Neutrophil (primary cell): ENCODE measurements around the gene NAPSA.

Experiments used
- H3K27ac ChIP-seq: fragments of 200-600 bp; sonication (generic); 2 replicates; pipeline ENCODE4 v1.5.1; 2016; ENCODE audit warnings: mild to moderate bottlenecking, moderate library complexity
- H3K27me3 ChIP-seq: fragments of 200-600 bp; sonication (generic); 2 replicates; pipeline ENCODE4 v1.6.0; 2016; ENCODE audit warnings: mild to moderate bottlenecking
- H3K36me3 ChIP-seq: fragments of 200-600 bp; sonication (generic); 2 replicates; pipeline ENCODE4 v1.5.1; 2017
- H3K4me1 ChIP-seq, 2 experiments: fragments of 200-600 bp in 1 of 2; sonication (generic) in 1 of 2; 1 replicate in 1 of 2; 2 replicates in 1 of 2; pipeline versions ENCODE4 v1.5.1 to v1.6.1; 2013 to 2016; ENCODE audit warnings: low read depth in 1 of 2, low read length in 1 of 2, mild to moderate bottlenecking in 1 of 2, moderate library complexity in 1 of 2; ENCODE audit not compliant: control insufficient read depth in 1 of 2, insufficient read depth in 1 of 2
- H3K4me3 ChIP-seq, 2 experiments: fragments of 200-600 bp in 1 of 2; sonication (generic) in 1 of 2; 1 replicate in 1 of 2; 2 replicates in 1 of 2; pipeline ENCODE4 v1.5.1; 2013 to 2016; ENCODE audit warnings: low read depth in 1 of 2, low read length in 1 of 2, mild to moderate bottlenecking in 1 of 2, moderate library complexity in 1 of 2
- H3K9me3 ChIP-seq: fragments of 200-600 bp; sonication (generic); 2 replicates; pipeline ENCODE4 v1.5.1; 2016
- TF ChIP-seq, protein P1 (sequence below): fragments of 200-600 bp; sonication (generic); IDR thresholded peaks from 2 replicates; pipeline ENCODE4 v1.5.1; 2016; ENCODE audit warnings: antibody characterized with exemption

The NAPSA gene

DNA sequence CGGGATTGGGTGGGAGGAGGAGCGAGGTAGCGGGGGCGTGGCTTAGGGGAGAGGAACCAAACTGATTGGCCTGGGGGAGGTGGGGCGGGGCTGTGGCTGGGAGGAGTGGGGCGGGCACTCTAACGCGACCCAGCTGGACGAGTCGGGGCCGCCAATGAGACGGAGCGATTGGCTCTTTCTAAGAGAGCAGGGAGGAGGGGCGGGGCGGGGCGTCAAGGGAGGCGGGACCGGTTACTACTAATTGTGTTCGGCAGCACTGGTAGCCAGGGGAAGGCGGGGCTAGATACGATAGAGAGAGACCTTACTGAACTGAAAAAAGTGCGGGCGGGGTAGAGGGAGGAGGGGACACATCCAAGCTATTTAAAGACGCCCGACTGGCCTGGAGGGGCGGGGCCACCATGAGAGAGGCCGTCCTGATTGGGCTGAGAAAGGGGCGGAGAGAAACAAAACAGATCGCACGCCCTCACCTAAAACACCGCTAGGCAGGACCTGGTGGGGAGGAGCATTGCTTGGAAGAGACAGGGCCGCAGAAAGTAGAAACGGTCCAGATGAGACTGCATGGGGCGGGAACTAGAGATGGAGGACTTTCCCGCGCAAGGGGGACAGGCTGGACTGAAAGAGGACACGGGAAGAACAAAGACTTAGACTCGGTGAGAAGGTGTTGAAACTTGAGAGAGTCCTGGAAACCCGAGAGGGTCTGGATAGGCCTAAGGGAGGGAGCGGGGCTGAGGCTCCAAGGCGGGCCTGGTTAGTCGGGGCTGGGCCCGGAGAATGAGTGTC is 36.1 kb downstream of the NAPSA start, which contains the start of gene KCNC3:
Gene KCNC3 (minus strand): TSS at position 232 of the 780 bp plus-strand sequence. CDS start 295 bp downstream, outside the sequence.
- H3K4me1 ChIP-seq: peaks cover 9 to 18% of the 10 kb centered on the region in 2 experiments

DNA sequence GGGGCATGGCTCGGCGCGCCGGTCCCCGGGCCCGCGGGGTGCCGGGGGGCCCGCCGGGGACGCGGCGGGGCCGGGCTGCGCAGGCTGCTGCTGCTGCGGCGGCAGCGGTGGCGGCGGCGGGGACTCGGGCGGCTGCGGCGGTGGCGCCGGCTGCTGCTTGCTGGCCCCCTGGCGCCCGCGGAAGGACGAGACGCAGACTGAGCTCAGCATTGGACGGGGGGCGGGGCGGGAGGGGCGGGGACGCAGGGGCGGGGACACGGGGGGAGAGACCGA is 36.6 kb downstream of the NAPSA start:
- Histone ChIP-seq H3K4me3 (no peak overlapping the region), H3K9me3 (peaks cover 6% of the 10 kb centered on the region), H3K4me1 (peaks cover 7 to 14% of the 10 kb centered on the region in 2 experiments), H3K27ac (no peak overlapping the region), H3K27me3 (peaks cover 99% of the 10 kb centered on the region), H3K36me3 (no peaks in the 10 kb centered on the region)
- TF ChIP-seq, protein P1, sequence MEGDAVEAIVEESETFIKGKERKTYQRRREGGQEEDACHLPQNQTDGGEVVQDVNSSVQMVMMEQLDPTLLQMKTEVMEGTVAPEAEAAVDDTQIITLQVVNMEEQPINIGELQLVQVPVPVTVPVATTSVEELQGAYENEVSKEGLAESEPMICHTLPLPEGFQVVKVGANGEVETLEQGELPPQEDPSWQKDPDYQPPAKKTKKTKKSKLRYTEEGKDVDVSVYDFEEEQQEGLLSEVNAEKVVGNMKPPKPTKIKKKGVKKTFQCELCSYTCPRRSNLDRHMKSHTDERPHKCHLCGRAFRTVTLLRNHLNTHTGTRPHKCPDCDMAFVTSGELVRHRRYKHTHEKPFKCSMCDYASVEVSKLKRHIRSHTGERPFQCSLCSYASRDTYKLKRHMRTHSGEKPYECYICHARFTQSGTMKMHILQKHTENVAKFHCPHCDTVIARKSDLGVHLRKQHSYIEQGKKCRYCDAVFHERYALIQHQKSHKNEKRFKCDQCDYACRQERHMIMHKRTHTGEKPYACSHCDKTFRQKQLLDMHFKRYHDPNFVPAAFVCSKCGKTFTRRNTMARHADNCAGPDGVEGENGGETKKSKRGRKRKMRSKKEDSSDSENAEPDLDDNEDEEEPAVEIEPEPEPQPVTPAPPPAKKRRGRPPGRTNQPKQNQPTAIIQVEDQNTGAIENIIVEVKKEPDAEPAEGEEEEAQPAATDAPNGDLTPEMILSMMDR: no peak

More for the DNA sequence above, 36.1 kb downstream of the NAPSA start, which contains the start of gene KCNC3:
- no peaks in the 10 kb centered on the region for H3K36me3 ChIP-seq
- no peak within 1 kb of the TSS for H3K27ac ChIP-seq
- H3K9me3 ChIP-seq: peaks cover 6% of the 10 kb centered on the region
- TF ChIP-seq, protein P1: no peak
- peaks cover 99% of the 10 kb centered on the region for H3K27me3 ChIP-seq
- peak within 1 kb of the TSS in 1 of 2 experiments; percentile 24 for H3K4me3 ChIP-seq

DNA sequence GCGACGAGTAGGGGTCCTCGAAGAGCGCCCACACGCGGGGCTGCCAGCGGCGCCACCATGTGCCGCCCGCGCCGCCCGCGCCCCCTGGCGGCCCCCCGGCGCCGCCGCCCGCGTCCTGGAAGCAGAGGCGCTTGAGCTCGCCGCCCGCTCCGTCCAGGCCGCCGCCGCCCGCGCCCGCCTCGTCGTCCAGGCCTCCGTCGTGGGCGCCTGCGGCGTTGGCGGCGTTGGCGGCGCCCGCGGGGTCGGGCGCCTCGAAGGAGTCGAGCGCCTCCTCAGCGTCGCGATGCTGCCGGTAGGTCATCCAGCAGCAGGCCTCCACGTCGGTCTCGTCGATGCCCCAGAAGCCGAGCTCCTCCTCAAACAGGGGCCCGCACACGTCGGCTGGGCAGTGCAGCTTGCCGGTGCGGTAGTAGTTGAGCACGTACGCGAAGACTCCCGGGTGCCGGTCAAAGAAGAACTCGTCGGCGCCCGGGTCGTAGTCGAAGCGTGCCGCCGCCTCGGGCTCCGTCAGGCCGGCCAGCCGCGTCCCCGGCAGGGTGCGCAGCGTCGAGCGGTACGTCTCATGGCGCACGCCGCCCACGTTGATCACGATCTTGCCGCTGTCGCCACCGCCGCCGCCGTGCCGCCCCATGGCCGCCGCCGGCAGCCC is 37.1 kb downstream of the NAPSA start:
- Histone ChIP-seq H3K27ac (no peak overlapping the region), H3K4me1 (peaks cover 2 to 9% of the 10 kb centered on the region in 2 experiments), H3K36me3 (no peaks in the 10 kb centered on the region), H3K4me3 (no peak overlapping the region), H3K9me3 (peaks cover 6% of the 10 kb centered on the region), H3K27me3 (peaks cover 98% of the 10 kb centered on the region)
- TF ChIP-seq, protein P1: no peak

DNA sequence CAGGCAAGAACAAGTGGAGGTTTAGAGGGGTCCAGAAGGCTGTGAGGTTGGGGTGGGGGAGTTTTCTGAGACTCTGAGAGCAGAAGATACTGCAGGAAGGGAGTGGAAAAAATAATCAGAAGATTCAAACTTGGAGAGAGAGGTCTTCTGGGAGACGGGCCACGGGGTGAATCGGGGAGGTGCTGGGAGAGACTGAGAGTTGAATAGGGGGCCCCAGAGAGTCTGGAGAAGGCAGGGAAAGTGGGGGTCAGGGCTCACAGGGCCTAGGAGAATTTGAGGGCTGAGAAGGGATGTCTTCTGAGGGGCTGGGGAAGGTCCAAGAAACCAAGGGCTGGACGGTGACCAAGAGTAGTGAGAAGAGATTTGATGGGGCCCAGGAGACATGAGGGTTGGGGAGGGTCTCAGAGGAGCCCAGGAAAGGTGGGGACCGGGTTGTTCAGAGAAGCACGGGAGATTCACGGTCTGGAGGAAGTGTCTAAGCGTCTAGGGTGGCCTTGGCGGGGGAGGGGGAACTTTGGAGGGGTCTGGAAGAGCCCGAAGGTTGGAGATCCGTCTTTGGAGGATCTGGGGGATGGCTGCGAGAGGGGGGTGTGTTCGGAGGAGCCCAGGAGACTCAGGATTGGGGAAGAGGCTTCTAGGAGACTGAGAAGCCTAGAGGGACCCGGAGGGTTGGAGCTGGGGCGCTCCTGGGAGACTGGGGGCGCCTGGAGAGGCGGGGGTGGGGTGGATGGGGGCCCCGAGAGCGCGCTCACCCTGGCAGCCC is 37.8 kb downstream of the NAPSA start:
- H3K4me1 ChIP-seq: peaks cover 0 to 6% of the 10 kb centered on the region in 2 experiments
- no peak overlapping the region for H3K27ac ChIP-seq
- H3K36me3 ChIP-seq: no peaks in the 10 kb centered on the region
- TF ChIP-seq, protein P1: no peak
- peaks cover 6% of the 10 kb centered on the region for H3K9me3 ChIP-seq
- no peak overlapping the region for H3K4me3 ChIP-seq
- H3K27me3 ChIP-seq: peaks cover 91% of the 10 kb centered on the region

DNA sequence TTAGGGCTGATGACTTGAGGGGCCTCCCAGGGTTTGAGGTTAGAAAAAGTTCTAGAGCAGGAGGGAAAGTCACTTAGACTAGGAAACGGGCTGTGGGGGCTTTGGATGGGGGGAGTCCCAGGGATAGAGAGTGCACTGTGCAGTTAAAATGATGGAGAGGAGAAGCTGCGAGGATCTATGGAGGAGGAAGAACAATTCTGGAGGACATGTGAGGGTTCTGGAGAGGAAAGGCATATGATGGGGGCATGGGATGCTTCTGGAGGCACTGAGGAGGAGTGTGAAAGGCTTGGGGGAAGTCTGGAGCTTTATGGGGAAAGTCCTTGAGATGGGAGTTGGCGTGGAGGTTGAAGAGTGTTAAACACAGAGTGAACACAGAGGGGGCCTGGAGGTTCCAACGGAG is 38.4 kb downstream of the NAPSA start:
- no peaks in the 10 kb centered on the region for H3K36me3 ChIP-seq
- TF ChIP-seq, protein P1: no peak
- H3K27ac ChIP-seq: no peak overlapping the region
- peaks cover 6% of the 10 kb centered on the region for H3K9me3 ChIP-seq
- peaks cover 0 to 6% of the 10 kb centered on the region in 2 experiments for H3K4me1 ChIP-seq
- H3K4me3 ChIP-seq: no peak overlapping the region
- peaks cover 85% of the 10 kb centered on the region for H3K27me3 ChIP-seq
